SKM-1 (cell line): Measurements from ENCODE around the gene ALS2.
"Not testable (repeated sequence)": the region's sequence is repeated elsewhere in the genome, so short reads cannot be mapped to it uniquely, and the experiment has no call there.

Experiments used
- DNase-seq: peaks from one replicate; lab custom pipeline; 2025; ENCODE audit not compliant: unreplicated experiment; lab: John Stamatoyannopoulos, UW

ALS2 gene

GRCh38 chr2:201780674-201781493 lies at the start of gene ALS2:
TSS of gene ALS2 (minus strand) at chr2:201780933. CDS start at chr2:201768885, 12,048 bp downstream.
- DNase-seq: peak; percentile 91

GRCh38 chr2:201828220-201828619 lies 47.5 kb upstream of the ALS2 start:
- DNase-seq: no peak

DNA sequence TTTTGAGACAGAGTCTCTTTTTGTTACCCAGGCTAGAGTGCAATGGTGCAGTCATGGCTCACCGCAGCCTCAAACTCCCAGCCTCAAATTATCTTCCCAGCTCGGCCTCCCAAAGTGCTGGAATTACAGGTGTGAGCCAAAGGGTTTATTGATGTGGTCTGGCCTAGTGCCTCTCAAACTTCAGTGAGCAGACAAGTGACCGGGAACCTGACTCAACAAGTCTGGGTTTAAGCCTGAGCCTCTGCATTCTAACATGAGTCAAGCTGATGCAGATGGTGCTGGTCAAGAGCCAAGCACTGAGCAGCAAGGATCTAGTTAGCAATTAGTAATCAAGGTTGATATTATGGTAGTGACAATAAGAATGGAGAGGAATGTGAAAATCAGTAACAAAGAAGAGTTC lies 46.9 kb upstream of the ALS2 start:
- no peak for DNase-seq

DNA sequence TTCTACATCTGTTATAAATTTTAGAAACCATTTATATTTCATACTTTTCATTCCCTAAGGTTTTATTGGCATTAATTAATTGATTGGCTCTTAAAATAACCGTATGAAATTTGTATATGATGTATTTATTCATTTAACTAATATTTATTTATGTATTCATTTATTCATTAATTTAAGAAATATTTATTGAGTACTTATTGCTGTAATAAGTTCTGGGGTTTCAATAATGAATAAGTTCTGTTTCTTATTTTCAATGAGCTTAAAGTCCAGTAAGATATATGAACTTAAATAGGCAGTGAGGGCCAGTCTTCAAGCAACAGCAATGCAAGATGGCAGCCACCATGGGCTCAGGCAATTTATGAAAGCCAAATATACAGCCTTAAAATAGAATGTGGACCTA lies 43.5 kb upstream of the ALS2 start:
- no peak for DNase-seq

GRCh38 chr2:201821080-201821479 lies 40.3 kb upstream of the ALS2 start:
- no peak for DNase-seq

DNA sequence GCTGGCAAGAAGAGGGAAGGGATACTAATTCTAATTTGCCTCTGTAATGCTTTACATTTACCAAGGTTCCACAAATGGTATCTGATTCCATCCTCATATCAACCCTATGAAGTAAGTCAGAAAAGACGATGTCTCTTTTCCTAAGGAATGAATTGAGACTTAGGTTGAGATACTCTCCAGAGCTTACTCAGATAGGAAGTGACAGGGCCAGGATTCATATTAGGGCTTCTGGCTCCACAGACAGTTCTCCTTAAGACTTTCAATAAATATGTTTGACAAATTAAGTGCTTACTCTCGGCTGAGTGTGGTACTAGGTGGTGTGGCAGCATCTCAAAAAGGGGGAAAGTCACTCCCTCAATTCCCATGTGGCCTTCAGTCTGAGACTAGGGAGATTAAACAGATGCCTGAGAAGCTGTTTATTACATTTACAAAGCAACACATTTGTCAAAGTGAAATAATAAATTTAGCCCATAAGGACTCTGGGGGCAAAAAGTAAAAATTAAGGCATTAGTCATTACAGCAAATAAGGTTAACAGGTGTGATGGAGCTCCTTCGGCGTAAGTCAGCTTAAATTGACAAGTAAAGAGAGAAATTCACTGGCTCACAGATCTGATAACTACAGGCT lies 39.8 kb upstream of the ALS2 start:
- no peak for DNase-seq

GRCh38 chr2:201816657-201817575 lies 36.2 kb upstream of the ALS2 start:
- no peak for DNase-seq

DNA sequence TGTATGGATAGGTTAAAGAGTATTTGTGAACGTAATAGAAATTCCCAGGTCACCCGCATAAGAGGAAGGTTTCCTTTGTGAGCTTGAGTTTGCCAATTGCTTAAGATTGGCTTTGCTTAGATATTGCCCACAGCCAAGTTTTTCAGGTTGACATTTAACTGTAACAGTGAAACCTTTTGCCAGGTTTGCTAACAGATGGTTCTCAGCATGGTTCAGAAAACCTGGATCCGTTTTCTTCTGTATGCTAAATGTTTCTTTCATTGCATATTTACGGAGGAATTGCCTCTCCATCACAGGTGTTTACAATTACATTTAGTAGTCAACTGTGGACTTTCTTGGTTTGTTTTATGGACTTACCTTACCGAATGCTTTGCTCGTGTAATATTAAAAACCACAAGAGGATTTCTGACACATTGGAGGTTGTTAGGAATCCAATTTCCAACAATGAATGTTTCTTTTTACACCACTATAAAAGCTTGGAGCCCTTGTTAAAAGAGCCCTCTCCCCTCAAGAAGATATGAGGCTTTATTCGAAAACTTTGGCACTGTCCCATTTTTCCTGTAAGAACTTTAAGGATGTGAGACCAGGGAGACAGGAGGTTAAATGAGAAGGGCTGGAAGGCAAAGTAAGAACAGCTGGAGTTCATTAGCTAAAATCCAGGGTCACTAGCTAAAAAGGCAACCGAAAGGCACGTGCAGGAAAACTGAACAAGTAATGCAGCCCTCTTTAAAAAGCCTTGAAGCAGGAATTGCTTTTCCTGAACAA lies 33.4 kb upstream of the ALS2 start:
- DNase-seq: no peak

DNA sequence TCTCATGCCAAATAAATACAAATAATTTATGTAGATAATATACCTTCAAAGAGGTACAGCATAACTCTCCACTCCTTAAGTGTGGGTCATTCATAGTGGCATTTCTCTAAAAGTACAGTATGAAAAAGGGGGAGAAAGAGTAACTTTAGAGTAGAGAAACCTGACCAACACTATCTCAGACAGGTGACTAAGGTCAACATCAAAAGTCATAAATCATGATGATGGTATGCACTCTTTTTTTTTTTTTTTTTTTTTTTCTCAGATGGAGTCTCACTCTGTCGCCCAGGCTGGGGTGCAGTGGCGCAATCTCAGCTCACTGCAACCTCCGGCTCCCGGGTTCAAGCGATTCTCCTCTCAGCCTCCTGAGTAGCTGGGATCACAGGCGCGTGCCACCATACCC lies 29.9 kb upstream of the ALS2 start:
- DNase-seq: not testable (repeated sequence)

- no peak for DNase-seq
Observed at GRCh38 chr2:201809633-201810032, 28.9 kb upstream of the ALS2 start.

GRCh38 chr2:201808027-201808426 lies 27.3 kb upstream of the ALS2 start:
- DNase-seq: no peak

DNA sequence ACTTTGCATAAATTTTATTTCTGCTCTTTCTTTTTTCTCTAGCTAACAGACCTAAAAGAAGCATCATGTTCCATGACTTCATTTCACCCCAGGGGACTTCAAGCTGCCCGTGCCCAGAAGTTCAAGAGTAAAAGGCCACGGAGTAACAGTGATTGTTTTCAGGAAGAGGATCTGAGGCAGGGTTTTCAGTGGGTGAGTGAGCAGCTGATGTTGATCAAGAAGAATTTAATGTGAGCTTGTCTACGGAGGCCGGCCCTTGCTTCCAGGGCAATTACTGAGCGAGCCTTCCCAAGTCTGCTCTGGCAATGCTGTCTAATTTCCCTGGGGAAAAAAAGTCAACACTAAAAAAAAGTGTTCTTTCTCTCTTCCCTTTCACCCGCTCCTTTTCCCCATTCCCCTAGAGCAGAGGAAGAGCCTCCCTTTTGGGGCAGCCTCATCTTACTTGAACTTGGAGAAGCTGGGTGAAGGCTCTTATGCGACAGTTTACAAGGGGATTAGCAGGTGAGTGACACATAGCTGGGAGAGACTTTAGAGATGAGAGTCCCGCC lies 26.8 kb upstream of the ALS2 start:
- DNase-seq: no peak

- DNase-seq: no peak
Observed at GRCh38 chr2:201806442-201807170, 25.9 kb upstream of the ALS2 start, which contains the start of gene CDK15. TSS of gene CDK15 (plus strand) at chr2:201806537. CDS start at chr2:201806665, 128 bp downstream.

DNA sequence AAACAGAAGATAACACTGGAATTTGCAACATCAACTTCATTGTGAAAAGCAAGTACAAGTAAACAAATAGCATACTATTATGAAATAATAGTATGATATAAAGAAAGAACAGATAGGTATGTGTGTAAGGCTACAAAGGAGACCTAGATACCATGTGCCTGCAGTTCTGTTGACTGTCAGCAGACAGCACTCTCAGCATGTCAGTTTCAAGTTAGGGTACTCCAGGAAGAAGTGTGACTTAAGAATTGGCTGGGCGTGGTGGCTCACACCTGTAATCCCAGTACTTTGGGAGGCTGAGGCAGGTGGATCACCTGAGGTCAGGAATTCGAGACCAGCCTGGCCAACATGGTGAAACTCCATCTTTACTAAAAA lies 18.2 kb upstream of the ALS2 start:
- DNase-seq: not testable (repeated sequence)

DNA sequence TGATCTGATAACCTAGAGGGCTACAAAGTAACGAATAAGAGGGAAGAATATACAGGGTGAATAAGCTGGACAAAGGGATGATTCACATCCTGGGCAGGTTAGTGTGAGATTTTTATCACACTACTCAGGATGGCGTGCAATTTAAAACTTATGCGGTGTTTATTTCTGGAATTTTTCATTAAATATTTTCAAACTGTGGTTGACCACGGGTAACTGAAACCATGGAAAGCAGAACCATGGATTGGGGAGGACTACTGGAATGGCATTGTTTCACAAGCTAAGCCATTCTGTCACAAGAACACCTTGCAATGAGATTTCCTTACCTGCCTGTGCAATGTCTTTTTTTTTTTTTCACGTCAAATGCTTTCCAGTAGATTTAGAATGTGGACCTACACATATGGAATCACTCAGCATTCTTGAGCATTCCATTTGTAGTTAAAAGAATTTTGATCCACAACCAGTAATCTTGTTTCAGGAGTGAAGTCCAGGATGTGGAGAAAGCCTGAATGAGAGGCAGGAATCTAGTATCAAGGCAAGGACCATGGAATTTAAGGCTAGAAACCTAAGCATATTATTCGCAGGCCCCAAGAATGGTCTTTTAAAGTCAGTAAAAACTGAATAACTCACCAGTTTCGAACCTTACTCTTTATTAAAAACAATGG lies 17.6 kb upstream of the ALS2 start:
- no peak for DNase-seq

GRCh38 chr2:201797175-201797840 lies 16.6 kb upstream of the ALS2 start:
- DNase-seq: no peak

DNA sequence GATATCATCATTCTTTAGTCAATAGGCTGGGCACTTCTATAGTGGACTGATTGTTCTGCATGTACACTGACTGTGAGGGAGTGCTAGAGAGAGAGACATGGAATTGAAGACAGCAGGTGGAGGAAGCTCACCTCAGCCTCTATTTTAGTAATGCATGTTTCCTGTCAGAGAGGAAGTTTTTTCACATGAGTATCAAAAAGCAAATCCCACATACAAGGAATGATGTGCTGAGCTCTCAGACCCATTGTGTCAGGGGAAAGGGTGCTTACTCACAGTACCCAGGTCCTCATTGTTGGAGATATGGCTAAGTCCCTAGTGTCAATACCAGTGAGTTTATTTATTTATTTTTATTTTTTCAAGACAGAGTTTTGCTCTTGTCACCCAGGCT lies 15.7 kb upstream of the ALS2 start:
- DNase-seq: no peak

DNA sequence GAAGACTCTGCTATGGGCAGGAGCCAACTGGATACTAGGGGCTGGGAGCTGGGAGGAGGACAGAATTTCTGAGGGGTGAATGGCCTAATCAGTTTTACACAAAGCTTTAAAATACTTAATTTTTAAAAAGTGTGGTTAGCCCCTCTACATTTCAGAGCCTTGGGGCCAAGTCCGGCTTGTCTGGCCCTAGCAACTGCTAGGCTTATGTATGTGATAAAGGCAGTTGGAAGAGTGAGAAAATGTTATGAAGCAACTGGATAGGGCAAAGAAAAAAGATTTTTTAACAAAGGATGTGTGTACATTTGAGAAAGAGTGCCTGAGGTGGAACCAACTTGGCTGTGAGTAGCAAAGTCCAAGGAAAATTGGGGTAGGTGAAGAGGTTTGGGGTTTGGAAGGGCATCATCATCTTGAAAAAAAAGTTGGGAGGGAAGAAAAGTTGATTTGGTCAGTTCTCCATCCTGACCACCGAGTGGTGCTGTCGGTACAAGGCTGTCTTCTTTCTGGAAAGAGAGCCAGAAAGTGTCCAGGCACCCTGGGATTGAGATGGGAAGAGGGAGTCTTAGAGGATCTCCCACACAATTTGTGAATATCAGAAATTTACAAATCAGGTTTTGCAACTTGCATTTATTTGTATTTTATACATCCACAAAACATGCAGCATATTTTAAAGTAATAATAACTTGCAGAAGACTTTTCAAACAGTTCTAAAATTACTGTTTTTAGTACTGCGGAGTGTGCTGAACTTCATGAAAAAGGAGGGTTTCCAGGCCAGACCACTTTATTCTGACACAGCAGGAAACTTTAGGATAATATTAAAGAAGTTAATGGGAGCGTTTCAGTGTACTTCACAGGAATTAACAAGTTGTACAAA lies 15.1 kb upstream of the ALS2 start:
- peak; percentile 32 for DNase-seq
